Neuronal stem cell (in vitro differentiated cells): ENCODE data around the gene ADGRV1.
"Not testable (repeated sequence)": the region's sequence is repeated elsewhere in the genome, so short reads cannot be mapped to it uniquely, and the experiment has no call there.

Experiments
- DNase-seq: peaks from one replicate; pipeline ENCODE4 v3.0.0-alpha.2; 2013; ENCODE audit warnings: low spot score
- H2AFZ ChIP-seq: one replicate; pipeline ENCODE4 v1.6.1; 2013; ENCODE audit warnings: mild to moderate bottlenecking, low read length, inconsistent platforms
- H2AK5ac ChIP-seq: 2 replicates; pipeline ENCODE4 v1.6.1; 2013; ENCODE audit warnings: low read depth, mild to moderate bottlenecking, inconsistent platforms, low read length, moderate library complexity, mixed read lengths
- H2BK120ac ChIP-seq: 2 replicates; pipeline ENCODE4 v1.6.1; 2013; ENCODE audit warnings: low read depth, mild to moderate bottlenecking, inconsistent platforms, low read length, moderate library complexity, mixed read lengths
- H2BK12ac ChIP-seq: one replicate; pipeline ENCODE4 v1.6.1; 2013; ENCODE audit warnings: low read length, inconsistent platforms
- H2BK15ac ChIP-seq: 2 replicates; pipeline ENCODE4 v1.6.1; 2013; ENCODE audit warnings: mild to moderate bottlenecking, low read length, inconsistent platforms, mixed read lengths
- H2BK5ac ChIP-seq: one replicate; pipeline ENCODE4 v1.6.1; 2013; ENCODE audit warnings: inconsistent platforms, mild to moderate bottlenecking, low read length, moderate library complexity
- H3K14ac ChIP-seq: one replicate; pipeline ENCODE4 v1.6.1; 2013; ENCODE audit warnings: low read length, inconsistent platforms
- H3K18ac ChIP-seq: 2 replicates; pipeline ENCODE4 v1.6.1; 2013; ENCODE audit warnings: low read length, inconsistent platforms
- H3K23ac ChIP-seq: 2 replicates; pipeline ENCODE4 v1.6.1; 2013; ENCODE audit warnings: low read depth, mild to moderate bottlenecking, mixed read lengths, low read length, inconsistent platforms; ENCODE audit not compliant: poor library complexity
- H3K27ac ChIP-seq: replicated peaks from 3 replicates; pipeline ENCODE4 v1.5.1; 2013; ENCODE audit warnings: low read length, inconsistent platforms
- H3K27me3 ChIP-seq, 3 experiments: 2 replicates each; pipeline ENCODE4 v1.6.1; 2013; ENCODE audit warnings: low read length in 3 of 3, mild to moderate bottlenecking in 2 of 3, inconsistent platforms in 1 of 3, low read depth in 1 of 3, mixed read lengths in 1 of 3, moderate library complexity in 1 of 3; ENCODE audit not compliant: control insufficient read depth in 3 of 3, insufficient read depth in 3 of 3
- H3K36me3 ChIP-seq, 2 donors: replicated peaks in 1 of 2; 2 replicates each; pipeline ENCODE4 v1.6.1; 2013; ENCODE audit warnings: low read length in 2 of 2; ENCODE audit not compliant: control insufficient read depth in 2 of 2, insufficient read depth in 2 of 2
- H3K4ac ChIP-seq: 2 replicates; pipeline ENCODE4 v1.6.1; 2013; ENCODE audit warnings: inconsistent platforms, mild to moderate bottlenecking, low read length, moderate library complexity
- H3K4me1 ChIP-seq, 2 donors: 1 replicate in 1 of 2; 2 replicates in 1 of 2; pipeline ENCODE4 v1.6.1; 2013; ENCODE audit warnings: low read length in 2 of 2, low read depth in 1 of 2; ENCODE audit not compliant: control insufficient read depth in 2 of 2, insufficient read depth in 1 of 2
- H3K4me2 ChIP-seq: one replicate; pipeline ENCODE4 v1.6.1; 2013; ENCODE audit warnings: mild to moderate bottlenecking, low read length, inconsistent platforms; ENCODE audit not compliant: insufficient read depth, poor library complexity, severe bottlenecking
- H3K4me3 ChIP-seq, 2 donors: 2 replicates each; pipeline ENCODE4 v1.5.1; 2013; ENCODE audit warnings: low read length in 2 of 2, mild to moderate bottlenecking in 2 of 2, inconsistent platforms in 1 of 2, moderate library complexity in 1 of 2
- H3K79me1 ChIP-seq: one replicate; pipeline ENCODE4 v1.6.1; 2013; ENCODE audit warnings: low read depth, mild to moderate bottlenecking, inconsistent platforms, low read length, moderate library complexity
- H3K9ac ChIP-seq: one replicate; pipeline ENCODE4 v1.6.1; 2013; ENCODE audit warnings: mild to moderate bottlenecking, low read depth, low read length, inconsistent platforms; ENCODE audit not compliant: poor library complexity
- H3K9me3 ChIP-seq, 2 donors: replicated peaks in 1 of 2; 2 replicates each; pipeline versions ENCODE3 to v1.6.1; 2013; ENCODE audit warnings: low read length in 2 of 2, mild to moderate bottlenecking in 2 of 2, inconsistent platforms in 1 of 2, low read depth in 1 of 2, mixed read lengths in 1 of 2, moderate library complexity in 1 of 2; ENCODE audit not compliant: control insufficient read depth in 2 of 2, insufficient read depth in 1 of 2
- H4K8ac ChIP-seq: one replicate; pipeline ENCODE4 v1.6.1; 2013; ENCODE audit warnings: low read depth, mild to moderate bottlenecking, inconsistent platforms, low read length, moderate library complexity
- H4K91ac ChIP-seq: one replicate; pipeline ENCODE4 v1.6.1; 2013; ENCODE audit warnings: low read length, low read depth, mild to moderate bottlenecking, inconsistent platforms; ENCODE audit not compliant: poor library complexity
- WGBS, 2 donors: extraction: QIAGEN DNeasy Blood & Tissue Kit; methylation state at CpG; one replicate each; pipeline ENCODE4 v1.1.7; 2013; ENCODE audit warnings: missing lambda C conversion rate in 2 of 2, mixed read lengths in 1 of 2; ENCODE audit not compliant: insufficient read length in 2 of 2, insufficient replicate concordance in 1 of 2; ENCODE audit errors: extremely low coverage in 2 of 2; 5-methylcytosine and 5-hydroxymethylcytosine counted together

The ADGRV1 gene

GRCh38 chr5:91052411-91052810 lies 493.8 kb downstream of the ADGRV1 start:
- H3K9ac ChIP-seq, H3K18ac ChIP-seq, H2BK120ac ChIP-seq, H3K9me3 ChIP-seq, H2BK12ac ChIP-seq, H4K8ac ChIP-seq, H3K36me3 ChIP-seq, H3K23ac ChIP-seq, H4K91ac ChIP-seq, H3K27me3 ChIP-seq, H2AK5ac ChIP-seq, H3K4ac ChIP-seq, H2BK15ac ChIP-seq, H2AFZ ChIP-seq, H3K27ac ChIP-seq, H3K4me3 ChIP-seq, DNase-seq, H3K79me1 ChIP-seq, H3K4me1 ChIP-seq, H2BK5ac ChIP-seq, H3K4me2 ChIP-seq, H3K14ac ChIP-seq: not testable (repeated sequence)
- WGBS, 2 donors = no CpG with 5 or more reads among the region's 8 CpGs

- WGBS, 2 donors = no CpG with 5 or more reads among the region's 4 CpGs
- Histone ChIP-seq H3K79me1 (no peaks in the 10 kb centered on the region), H2BK120ac (no peak overlapping the region), H3K4me3 (no peak overlapping the region), H3K23ac (no peak overlapping the region), H3K18ac (no peak overlapping the region), H3K9me3 (peaks cover 0 to 3% of the 10 kb centered on the region in 2 donors), H2AK5ac (no peak overlapping the region), H2BK5ac (no peak overlapping the region), H3K4me2 (no peak overlapping the region), H3K4ac (no peak overlapping the region), H2BK12ac (no peak overlapping the region), H3K14ac (no peak overlapping the region), H3K27me3 (no peaks in the 10 kb centered on the region), H3K4me1 (no peaks in the 10 kb centered on the region), H3K9ac (no peak overlapping the region), H4K91ac (no peak overlapping the region), H2BK15ac (no peak overlapping the region), H4K8ac (no peak overlapping the region), H3K36me3 (no peaks in the 10 kb centered on the region), H3K27ac (no peak overlapping the region), H2AFZ (no peak overlapping the region)
- no peak for DNase-seq
Observed at GRCh38 chr5:91052977-91053740, 494.6 kb downstream of the ADGRV1 start.

GRCh38 chr5:91053741-91054025 lies 495.1 kb downstream of the ADGRV1 start:
- Histone ChIP-seq H2BK12ac (no peak overlapping the region), H3K27ac (no peak overlapping the region), H3K9ac (no peak overlapping the region), H3K79me1 (no peaks in the 10 kb centered on the region), H3K36me3 (no peaks in the 10 kb centered on the region), H2AFZ (no peak overlapping the region), H3K9me3 (peaks cover 0 to 3% of the 10 kb centered on the region in 2 donors), H3K27me3 (no peaks in the 10 kb centered on the region), H4K91ac (no peak overlapping the region), H3K4me1 (no peaks in the 10 kb centered on the region), H3K4ac (no peak overlapping the region), H4K8ac (no peak overlapping the region), H2BK15ac (no peak overlapping the region), H2BK120ac (no peak overlapping the region), H2AK5ac (no peak overlapping the region), H3K18ac (no peak overlapping the region), H3K4me3 (no peak overlapping the region), H3K14ac (no peak overlapping the region), H3K23ac (no peak overlapping the region), H3K4me2 (no peak overlapping the region), H2BK5ac (no peak overlapping the region)
- WGBS, 2 donors = no CpG with 5 or more reads among the region's 1 CpG
- no peak for DNase-seq

GRCh38 chr5:91058155-91058554 lies 499.6 kb downstream of the ADGRV1 start:
- H3K4ac ChIP-seq = no peak overlapping the region
- H3K4me2 ChIP-seq = no peak overlapping the region
- H2BK15ac ChIP-seq = no peak overlapping the region
- H3K79me1 ChIP-seq = no peaks in the 10 kb centered on the region
- H3K9me3 ChIP-seq = peaks cover 0 to 3% of the 10 kb centered on the region in 2 donors
- no peaks in the 10 kb centered on the region for H3K27me3 ChIP-seq
- no peak for DNase-seq
- peaks cover 0 to 2% of the 10 kb centered on the region in 2 donors for H3K4me1 ChIP-seq
- no peak overlapping the region for H3K9ac ChIP-seq
- H2AFZ ChIP-seq = no peak overlapping the region
- WGBS, 2 donors = no CpG with 5 or more reads among the region's 1 CpG
- no peak overlapping the region for H3K4me3 ChIP-seq
- H2BK12ac ChIP-seq = no peak overlapping the region
- H2BK120ac ChIP-seq = no peak overlapping the region
- no peak overlapping the region for H2BK5ac ChIP-seq
- no peaks in the 10 kb centered on the region for H3K36me3 ChIP-seq
- no peak overlapping the region for H3K14ac ChIP-seq
- H3K23ac ChIP-seq = no peak overlapping the region
- H4K8ac ChIP-seq = no peak overlapping the region
- no peak overlapping the region for H4K91ac ChIP-seq
- H2AK5ac ChIP-seq = no peak overlapping the region
- no peak overlapping the region for H3K27ac ChIP-seq
- no peak overlapping the region for H3K18ac ChIP-seq
